Stimulated activated CD4-positive, alpha-beta T cell treated with anti-CD3 and anti-CD28 coated beads, Interleukin-15, amount 100 ng/mL, for 48 hours (primary cell): Measurements from ENCODE around the gene TPSG1.

ENCODE experiments used
- DNase-seq, 2 donors: peaks; one replicate each; pipeline ENCODE4 v3.0.0-alpha.2; 2020; ENCODE audit warnings: low read depth in 2 of 2

TPSG1 gene

GRCh38 chr16:1177053-1177452 is 48.0 kb downstream of the TPSG1 start:
- no peak for DNase-seq

DNA sequence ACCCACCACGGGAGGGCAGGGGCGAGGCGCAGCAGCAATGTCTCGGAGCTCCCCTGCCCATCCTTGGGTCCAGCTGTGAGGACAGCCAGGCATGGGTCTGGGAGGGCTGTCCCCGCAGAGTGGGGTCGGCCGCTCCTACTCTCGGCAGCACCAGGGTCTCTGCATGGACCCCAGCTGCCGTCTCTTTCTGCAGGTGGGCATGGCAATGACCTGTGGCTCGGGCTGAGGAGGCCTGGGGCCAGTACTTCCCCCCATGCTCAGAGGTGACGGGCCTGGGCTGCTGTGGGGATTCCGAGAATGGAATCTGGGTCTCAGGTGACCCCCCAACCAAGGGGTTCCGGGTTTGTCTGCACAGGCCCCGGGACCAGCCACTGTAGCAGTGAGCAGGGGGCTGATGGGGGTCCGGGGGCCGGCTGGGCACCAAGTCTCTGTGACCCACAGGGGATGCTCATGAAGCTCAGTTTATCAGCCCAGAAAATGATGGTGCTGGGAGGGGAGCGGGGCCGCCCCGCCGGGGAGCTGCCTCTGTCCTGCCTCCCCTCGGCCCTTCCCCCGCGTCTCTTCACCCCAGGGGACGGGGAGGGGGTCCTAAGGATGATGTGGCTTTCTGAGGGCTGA is 48.7 kb downstream of the TPSG1 start:
- no peak for DNase-seq

DNA sequence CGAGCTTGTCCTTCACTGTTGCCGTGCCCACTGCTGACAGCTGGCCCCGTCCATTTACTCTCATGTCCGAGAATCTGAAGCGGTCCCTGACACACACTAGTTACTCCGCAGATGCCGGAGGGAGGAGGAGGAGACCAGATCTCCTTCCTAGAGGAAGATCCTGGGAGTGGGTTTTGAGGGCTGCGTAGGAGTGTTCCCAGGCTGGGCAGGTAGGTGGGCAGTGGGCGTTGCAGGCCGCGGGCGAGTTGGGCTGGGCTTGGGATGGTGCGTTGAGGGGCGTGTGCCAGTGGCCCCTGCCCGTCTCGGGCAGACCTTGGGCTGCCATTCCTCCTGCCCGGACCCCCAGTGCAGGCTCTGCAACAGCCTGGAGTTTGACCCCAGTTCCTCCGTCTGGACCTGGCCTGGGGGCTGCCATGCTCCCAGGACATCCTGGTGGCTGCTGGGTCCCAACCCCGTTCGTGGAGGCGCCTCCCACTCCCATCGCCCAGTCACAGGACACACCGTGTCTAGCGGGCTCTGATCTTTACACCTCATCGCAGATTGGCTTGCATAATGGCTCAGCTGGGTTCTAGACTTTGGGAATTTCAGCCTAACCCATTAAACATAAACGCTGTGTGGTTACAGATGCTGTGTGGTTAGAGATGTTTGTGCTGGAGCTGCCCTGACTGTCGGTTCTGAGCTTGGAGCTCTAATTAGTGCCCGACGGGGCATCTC is 49.3 kb downstream of the TPSG1 start:
- DNase-seq: no peak

DNA sequence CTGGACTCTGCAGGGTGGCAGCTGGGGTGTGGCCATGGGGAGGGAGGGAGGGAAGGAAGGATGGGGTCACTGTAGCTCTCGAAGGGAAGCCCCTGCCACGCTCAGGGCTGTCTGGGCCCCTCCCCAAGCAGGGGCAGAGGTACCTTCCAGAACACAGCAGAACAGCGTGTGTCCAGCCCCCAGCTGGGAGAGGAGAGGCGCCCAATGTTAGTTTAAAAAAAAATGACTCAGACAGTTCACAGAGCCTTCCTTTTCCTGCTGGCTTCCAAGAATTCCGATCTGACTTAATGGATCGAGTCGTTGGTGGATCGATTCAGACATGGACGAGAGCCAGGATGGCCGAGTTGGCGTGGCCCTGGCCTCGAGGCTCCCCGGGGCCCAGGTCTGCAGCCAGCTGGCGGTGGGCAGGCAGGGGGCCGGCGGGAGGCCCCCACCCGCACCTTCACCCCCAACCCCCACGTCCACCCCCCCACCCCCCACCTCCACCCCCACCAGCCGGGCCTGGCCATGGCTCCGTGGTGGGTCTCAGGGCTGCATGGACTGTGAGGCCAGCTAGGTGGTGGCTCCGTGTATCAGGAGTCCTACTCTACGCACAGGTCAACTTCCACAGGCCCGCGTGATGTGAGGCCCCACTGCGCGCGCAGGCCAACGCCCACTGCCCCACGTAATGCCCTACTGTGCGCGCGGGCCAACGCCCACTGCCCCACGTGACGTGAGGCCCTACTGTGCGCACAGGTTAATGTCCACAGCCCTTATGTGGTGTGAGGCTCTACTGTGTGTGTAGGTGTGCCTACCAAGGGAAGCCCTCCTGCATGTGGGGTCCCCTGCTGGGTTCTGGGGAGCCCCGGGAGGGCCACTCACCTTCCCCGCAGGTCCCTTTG is 50.4 kb downstream of the TPSG1 start:
- no peak for DNase-seq

GRCh38 chr16:1173788-1174451 is 51.1 kb downstream of the TPSG1 start:
- no peak for DNase-seq

GRCh38 chr16:1172651-1173050 is 52.4 kb downstream of the TPSG1 start:
- no peak for DNase-seq

GRCh38 chr16:1171854-1172428 is 53.1 kb downstream of the TPSG1 start:
- DNase-seq: no peak
